ENCODE results near the gene CEBPA. TPM values are rescaled to one million over a fixed set of nuclear protein-coding genes. Genes with fewer than 3 reads are reported as not detected.

The CEBPA gene
- total RNA-seq, 2 donors from 2014 or later: 25.2 to 58.7 TPM

DNA sequence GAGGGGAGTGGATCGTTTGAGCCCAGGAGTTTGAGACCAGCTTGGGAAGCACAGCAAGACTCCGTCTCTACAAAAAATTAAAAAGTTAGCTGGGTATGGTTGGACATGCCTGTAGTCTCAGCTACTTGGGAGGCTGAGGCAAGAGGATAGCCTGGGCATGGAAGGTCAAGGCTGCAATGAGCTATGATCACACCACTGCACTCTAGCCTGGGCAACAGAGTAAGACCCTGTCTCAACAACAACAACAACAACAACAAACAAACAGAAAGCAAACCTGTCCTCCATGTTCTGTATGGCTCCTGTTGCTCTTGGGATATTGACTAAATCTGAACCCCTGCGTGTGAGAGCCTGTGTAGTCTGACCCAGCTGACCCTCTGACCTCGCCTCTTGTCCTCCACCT lies 14.9 kb downstream of the CEBPA start:
- Histone ChIP-seq H3K27me3 (replicated peaks; ENCODE audit: insufficient read depth) (no peaks in the 10 kb centered on the region), H3K27ac (no peak overlapping the region), H3K36me3 (no peaks in the 10 kb centered on the region), H3K4me3 (no peak overlapping the region), H3K4me1 (replicated peaks) (no peaks in the 10 kb centered on the region), H3K9me3 (no peaks in the 10 kb centered on the region)
- intact Hi-C loops (cut with DNase I): no loop called here
- TF ChIP-seq, protein P1, sequence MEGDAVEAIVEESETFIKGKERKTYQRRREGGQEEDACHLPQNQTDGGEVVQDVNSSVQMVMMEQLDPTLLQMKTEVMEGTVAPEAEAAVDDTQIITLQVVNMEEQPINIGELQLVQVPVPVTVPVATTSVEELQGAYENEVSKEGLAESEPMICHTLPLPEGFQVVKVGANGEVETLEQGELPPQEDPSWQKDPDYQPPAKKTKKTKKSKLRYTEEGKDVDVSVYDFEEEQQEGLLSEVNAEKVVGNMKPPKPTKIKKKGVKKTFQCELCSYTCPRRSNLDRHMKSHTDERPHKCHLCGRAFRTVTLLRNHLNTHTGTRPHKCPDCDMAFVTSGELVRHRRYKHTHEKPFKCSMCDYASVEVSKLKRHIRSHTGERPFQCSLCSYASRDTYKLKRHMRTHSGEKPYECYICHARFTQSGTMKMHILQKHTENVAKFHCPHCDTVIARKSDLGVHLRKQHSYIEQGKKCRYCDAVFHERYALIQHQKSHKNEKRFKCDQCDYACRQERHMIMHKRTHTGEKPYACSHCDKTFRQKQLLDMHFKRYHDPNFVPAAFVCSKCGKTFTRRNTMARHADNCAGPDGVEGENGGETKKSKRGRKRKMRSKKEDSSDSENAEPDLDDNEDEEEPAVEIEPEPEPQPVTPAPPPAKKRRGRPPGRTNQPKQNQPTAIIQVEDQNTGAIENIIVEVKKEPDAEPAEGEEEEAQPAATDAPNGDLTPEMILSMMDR (IDR thresholded peaks at IDR 0.05): no peak
- TF ChIP-seq POLR2A (IDR thresholded peaks at IDR 0.05) (no peak), POLR2AphosphoS5 (IDR thresholded peaks at IDR 0.05) (no peak)
- DNase-seq (ENCODE audit: low spot score): no peak
- WGBS: 93% methylated on average over 4 of the region's 4 CpGs

- TF ChIP-seq, protein P1 (IDR thresholded peaks at IDR 0.05): no peak
- no peak for TF ChIP-seq POLR2AphosphoS5 (IDR thresholded peaks at IDR 0.05)
- TF ChIP-seq POLR2A (IDR thresholded peaks at IDR 0.05): no peak
- intact Hi-C loops (cut with DNase I): no loop called here
- DNase-seq (ENCODE audit: low spot score): no peak
- WGBS: 83% methylated on average over 13 of the region's 13 CpGs
- Histone ChIP-seq H3K36me3 (no peaks in the 10 kb centered on the region), H3K4me3 (no peak overlapping the region), H3K9me3 (no peaks in the 10 kb centered on the region), H3K27ac (no peak overlapping the region), H3K27me3 (replicated peaks; ENCODE audit: insufficient read depth) (no peaks in the 10 kb centered on the region), H3K4me1 (replicated peaks) (no peaks in the 10 kb centered on the region)
Observed at GRCh38 chr19:33286899-33287298, 15.4 kb downstream of the CEBPA start.

DNA sequence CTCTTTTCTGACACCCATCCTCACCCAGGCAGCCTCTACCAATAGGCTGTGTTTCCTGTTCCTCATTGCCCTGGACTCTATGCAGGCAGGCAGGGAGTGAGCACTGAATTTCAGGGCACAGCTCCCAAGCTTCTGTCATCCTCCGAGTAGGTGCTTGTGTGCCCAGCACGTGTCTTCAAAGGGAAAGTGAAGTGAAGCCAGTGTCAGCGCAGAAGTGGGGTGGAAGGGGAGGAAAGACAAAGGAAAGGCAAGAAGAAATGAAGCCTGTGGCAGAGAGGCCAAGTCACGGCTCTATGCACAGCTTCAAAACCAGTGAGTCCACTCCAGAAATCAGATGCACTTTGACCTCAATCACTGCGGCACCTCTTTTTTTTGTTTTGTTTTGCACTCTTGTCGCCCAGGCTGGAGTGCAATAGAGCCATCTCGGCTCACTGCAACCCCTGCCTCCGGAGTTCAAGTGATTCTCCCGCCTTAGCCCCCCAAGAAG lies 16.9 kb downstream of the CEBPA start:
- DNase-seq (ENCODE audit: low spot score): no peak
- WGBS: 86% methylated on average over 9 of the region's 9 CpGs
- TF ChIP-seq POLR2A (IDR thresholded peaks at IDR 0.05): no peak
- Histone ChIP-seq H3K27me3 (replicated peaks; ENCODE audit: insufficient read depth) (no peaks in the 10 kb centered on the region), H3K4me3 (no peak overlapping the region), H3K9me3 (no peaks in the 10 kb centered on the region), H3K27ac (no peak overlapping the region), H3K36me3 (no peaks in the 10 kb centered on the region), H3K4me1 (replicated peaks) (no peaks in the 10 kb centered on the region)
- intact Hi-C loops (cut with DNase I): no loop called here

GRCh38 chr19:33284756-33285155 lies 17.6 kb downstream of the CEBPA start:
- Histone ChIP-seq H3K36me3 (no peaks in the 10 kb centered on the region), H3K9me3 (no peaks in the 10 kb centered on the region), H3K27ac (no peak overlapping the region), H3K27me3 (replicated peaks; ENCODE audit: insufficient read depth) (no peaks in the 10 kb centered on the region), H3K4me3 (no peak overlapping the region), H3K4me1 (replicated peaks) (no peaks in the 10 kb centered on the region)
- intact Hi-C loops (cut with DNase I): no loop called here
- DNase-seq (ENCODE audit: low spot score): no peak
- TF ChIP-seq POLR2AphosphoS5 (IDR thresholded peaks at IDR 0.05) (no peak), POLR2A (IDR thresholded peaks at IDR 0.05) (no peak)
- TF ChIP-seq, protein P1 (IDR thresholded peaks at IDR 0.05): no peak
- whole genome bisulfite sequencing: 91% methylated on average over 7 of the region's 7 CpGs

- 96% methylated on average over 12 of the region's 12 CpGs for WGBS
- no peak overlapping the region for H3K4me3 ChIP-seq
- intact Hi-C loops (cut with DNase I): no loop called here
Observed at GRCh38 chr19:33284146-33284643, 18.1 kb downstream of the CEBPA start.

More at GRCh38 chr19:33284146-33284643, 18.1 kb downstream of the CEBPA start:
- Histone ChIP-seq H3K27me3 (replicated peaks; ENCODE audit: insufficient read depth) (no peaks in the 10 kb centered on the region), H3K9me3 (no peaks in the 10 kb centered on the region), H3K27ac (no peak overlapping the region), H3K36me3 (no peaks in the 10 kb centered on the region), H3K4me1 (replicated peaks) (no peaks in the 10 kb centered on the region)
- TF ChIP-seq, protein P1 (IDR thresholded peaks at IDR 0.05): no peak
- DNase-seq (ENCODE audit: low spot score): no peak

All from prostate gland (tissue), 2 donors.